Suprapubic skin (tissue), 3 donors: Measurements from ENCODE around the gene DDX23.

Experiments
- POLR2A ChIP-seq, 2 donors: fragments of 450-650 bp; IDR thresholded peaks; one replicate each; pipeline ENCODE4 v1.6.1; 2017; ENCODE audit warnings: antibody characterized with exemption in 2 of 2, mild to moderate bottlenecking in 2 of 2, moderate library complexity in 2 of 2
- TF ChIP-seq, protein P1 (sequence below), 2 donors: fragments of 200-600 bp in 1 of 2; fragments of 450-650 bp in 1 of 2; sonication (generic) in 1 of 2; IDR thresholded peaks; one replicate each; pipeline ENCODE4 v1.5.1; 2016 to 2019; ENCODE audit warnings: antibody characterized with exemption in 2 of 2, mild to moderate bottlenecking in 1 of 2, moderate library complexity in 1 of 2

- TF ChIP-seq, protein P1, sequence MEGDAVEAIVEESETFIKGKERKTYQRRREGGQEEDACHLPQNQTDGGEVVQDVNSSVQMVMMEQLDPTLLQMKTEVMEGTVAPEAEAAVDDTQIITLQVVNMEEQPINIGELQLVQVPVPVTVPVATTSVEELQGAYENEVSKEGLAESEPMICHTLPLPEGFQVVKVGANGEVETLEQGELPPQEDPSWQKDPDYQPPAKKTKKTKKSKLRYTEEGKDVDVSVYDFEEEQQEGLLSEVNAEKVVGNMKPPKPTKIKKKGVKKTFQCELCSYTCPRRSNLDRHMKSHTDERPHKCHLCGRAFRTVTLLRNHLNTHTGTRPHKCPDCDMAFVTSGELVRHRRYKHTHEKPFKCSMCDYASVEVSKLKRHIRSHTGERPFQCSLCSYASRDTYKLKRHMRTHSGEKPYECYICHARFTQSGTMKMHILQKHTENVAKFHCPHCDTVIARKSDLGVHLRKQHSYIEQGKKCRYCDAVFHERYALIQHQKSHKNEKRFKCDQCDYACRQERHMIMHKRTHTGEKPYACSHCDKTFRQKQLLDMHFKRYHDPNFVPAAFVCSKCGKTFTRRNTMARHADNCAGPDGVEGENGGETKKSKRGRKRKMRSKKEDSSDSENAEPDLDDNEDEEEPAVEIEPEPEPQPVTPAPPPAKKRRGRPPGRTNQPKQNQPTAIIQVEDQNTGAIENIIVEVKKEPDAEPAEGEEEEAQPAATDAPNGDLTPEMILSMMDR (IDR thresholded peaks at IDR 0.05) = no peak
- no peak for TF ChIP-seq POLR2A (IDR thresholded peaks at IDR 0.05)
Measured at GRCh38 chr12:48823281-48823680, 28.7 kb downstream of the DDX23 start.
